KG1 (cell line): ENCODE measurements around the gene OR9K2.
A peak's percentile ranks its signal among the peaks of the same experiment; 100 is the strongest.
"Not testable (repeated sequence)": the region's sequence is repeated elsewhere in the genome, so short reads cannot be mapped to it uniquely, and the experiment has no call there.

Source experiments
- DNase-seq: peaks from one replicate; lab custom pipeline; 2025; lab: John Stamatoyannopoulos, UW

Gene OR9K2

DNA sequence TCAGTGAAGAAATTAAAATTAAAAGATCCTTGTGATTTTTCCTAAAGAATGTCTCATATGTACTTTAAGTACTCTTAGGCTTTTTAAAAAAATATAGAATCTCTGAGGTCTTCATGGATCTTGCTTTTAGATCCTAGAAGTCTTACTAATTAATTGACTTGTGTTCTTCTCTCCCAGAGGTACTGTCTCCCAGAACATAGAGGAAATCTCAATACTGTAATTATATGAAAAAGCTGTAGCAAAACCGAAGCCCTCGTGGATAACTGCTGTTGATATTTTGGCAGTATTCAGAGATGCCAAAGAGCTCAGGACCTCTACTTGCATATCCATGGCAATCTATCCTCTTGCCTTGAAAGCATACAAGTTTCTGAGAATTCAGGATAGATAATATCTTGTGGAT lies at the start of gene OR9K2:
TSS of gene OR9K2 (plus strand) at position 301 of the 400 bp plus-strand sequence. CDS start 3,429 bp downstream, outside the sequence.
- DNase-seq, result no peak

GRCh38 chr12:55092579-55092978 lies 33.6 kb upstream of the OR9K2 start:
- DNase-seq, result no peak

- no peak for DNase-seq
Measured at GRCh38 chr12:55112378-55112875, 13.8 kb upstream of the OR9K2 start.

GRCh38 chr12:55116152-55116551 lies 10.1 kb upstream of the OR9K2 start:
- no peak for DNase-seq

- no peak for DNase-seq
Measured at GRCh38 chr12:55132816-55133215, 6.6 kb downstream of the OR9K2 start.

DNA sequence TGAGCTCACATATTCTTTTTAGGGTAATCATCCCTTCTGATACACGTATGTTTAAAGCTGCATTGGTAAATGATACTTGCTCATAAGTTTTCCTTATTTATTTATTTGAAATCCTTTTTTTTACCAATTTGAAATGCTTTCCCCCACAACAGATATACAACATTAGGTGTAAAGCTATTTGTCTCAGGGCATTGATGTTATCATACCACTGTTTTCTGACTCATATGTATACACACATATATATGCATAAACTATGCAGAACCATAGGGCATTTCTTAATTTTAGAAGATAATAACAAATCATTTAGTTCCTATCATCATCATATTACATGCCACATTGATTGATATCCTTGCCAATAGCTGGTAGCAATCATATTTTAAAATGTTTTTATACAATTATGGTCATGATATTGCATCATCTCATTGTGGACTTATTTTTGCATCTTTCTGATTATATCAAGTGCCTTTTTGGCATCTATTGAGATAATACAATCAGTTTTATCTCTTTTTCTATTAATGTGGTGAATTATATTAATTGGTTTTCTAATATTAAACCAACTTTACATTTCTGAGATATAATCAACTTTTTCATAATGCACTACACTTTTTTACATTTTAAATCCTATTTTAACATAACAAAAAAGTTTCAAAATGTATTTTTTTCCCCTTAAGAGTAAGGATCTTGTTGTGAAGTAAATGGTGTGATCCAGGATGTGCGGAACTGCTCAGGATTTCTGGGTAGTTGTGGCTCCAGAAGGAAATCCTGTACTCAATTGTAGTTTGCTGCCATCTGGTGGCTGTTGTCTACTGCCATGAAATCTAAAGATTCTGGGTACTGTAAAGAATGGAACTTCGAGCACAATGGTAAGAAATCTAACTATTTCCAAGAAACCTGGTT lies 16.7 kb downstream of the OR9K2 start:
- peak; percentile 3 for DNase-seq

GRCh38 chr12:55143566-55143870 lies 17.3 kb downstream of the OR9K2 start:
- DNase-seq, result no peak

DNA sequence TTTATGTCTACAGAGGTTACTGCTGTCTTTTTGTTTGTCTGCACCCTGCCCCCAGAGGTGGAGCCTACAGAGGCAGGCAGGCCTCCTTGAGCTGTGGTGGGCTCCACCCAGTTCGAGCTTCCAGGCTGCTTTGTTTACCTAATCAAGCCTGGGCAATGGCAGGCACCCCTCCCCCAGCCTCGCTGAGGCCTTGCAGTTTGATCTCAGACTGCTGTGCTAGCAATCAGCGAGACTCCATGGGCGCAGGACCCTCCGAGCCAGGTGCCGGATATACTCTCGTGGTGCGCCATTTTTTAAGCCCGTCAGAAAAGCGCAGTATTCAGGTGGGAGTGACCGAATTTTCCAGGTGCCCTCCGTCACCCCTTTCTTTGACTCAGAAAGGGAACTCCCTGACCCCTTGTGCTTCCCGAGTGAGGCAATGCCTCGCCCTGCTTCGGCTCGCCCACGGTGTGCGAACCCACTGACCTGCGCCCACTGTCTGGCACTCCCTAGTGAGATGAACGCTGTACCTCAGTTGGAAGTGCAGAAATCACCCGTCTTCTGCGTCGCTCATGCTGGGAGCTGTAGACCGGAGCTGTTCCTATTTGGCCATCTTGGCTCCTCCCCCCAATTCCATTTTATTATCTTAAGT lies 40.9 kb downstream of the OR9K2 start:
- DNase-seq, result not testable (repeated sequence)

DNA sequence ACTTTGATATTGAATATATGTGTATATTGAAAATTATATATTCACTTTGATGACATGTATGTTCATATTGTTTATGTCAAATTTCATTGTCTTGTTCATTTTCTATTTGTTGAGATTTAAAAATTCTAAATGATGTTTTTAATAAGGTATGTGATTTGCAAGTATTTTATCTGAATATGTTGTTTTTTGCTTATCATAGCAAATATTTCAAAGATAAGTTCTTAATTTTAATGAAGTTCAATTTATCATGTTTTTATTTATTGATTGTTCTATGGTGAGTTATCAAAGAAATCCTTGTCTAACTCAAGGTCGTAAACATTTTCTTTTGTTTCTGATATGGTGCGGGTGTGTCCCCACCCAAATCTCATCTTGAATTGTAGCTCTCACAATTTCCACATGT lies 45.2 kb downstream of the OR9K2 start:
- DNase-seq, result no peak

GRCh38 chr12:55171846-55172245 lies 45.6 kb downstream of the OR9K2 start:
- not testable (repeated sequence) for DNase-seq

GRCh38 chr12:55172686-55173085 lies 46.5 kb downstream of the OR9K2 start:
- DNase-seq, result no peak

GRCh38 chr12:55173456-55173855 lies 47.2 kb downstream of the OR9K2 start:
- DNase-seq, result no peak
